ENCODE measurements around the gene COA1. TPM values are rescaled to one million over a fixed set of nuclear protein-coding genes. Genes with fewer than 3 reads are reported as not detected.

The COA1 gene
- total RNA-seq, 1 experiment from 2014 or later, result 87.5 TPM

DNA sequence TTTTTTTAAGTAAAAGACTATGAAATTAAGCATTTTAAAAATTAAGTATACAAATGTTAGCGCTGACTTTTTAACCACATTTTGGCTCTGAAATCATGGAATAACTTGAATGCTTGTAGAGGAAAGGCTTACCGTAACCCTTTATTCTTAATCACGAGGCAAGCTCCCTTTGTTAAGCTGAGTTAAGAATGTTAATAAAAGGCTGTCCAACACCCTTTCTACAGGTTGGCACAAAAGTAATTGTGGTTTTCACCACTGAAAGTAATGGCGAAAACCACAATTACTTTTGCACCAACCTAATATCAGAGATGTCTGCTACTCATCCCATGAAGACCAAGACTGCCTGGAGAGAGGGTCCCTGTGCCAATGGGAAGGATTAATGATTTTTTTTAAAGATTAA is 75.9 kb downstream of the COA1 start:
- DNase-seq (ENCODE audit: low spot score), result peak; percentile 41

DNA sequence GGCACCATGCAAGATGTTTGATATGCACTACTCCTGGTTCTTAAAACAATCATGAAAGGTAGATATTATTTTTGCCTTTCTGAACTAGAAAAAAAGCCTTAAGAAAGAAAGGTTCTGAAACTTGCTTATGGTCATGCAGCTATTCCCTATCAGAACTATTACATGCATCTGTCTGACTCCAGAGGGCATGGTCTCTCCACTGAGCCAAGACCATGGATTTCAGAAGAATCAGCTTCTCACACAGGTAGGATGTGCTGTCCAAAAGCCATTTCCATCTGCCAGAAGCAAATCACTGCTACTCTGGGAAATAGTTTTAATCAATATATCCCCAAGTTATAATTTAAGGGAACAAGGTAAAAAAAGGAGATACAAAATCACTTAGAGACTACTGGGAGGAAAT is 77.0 kb downstream of the COA1 start:
- DNase-seq (ENCODE audit: low spot score), result no peak

DNA sequence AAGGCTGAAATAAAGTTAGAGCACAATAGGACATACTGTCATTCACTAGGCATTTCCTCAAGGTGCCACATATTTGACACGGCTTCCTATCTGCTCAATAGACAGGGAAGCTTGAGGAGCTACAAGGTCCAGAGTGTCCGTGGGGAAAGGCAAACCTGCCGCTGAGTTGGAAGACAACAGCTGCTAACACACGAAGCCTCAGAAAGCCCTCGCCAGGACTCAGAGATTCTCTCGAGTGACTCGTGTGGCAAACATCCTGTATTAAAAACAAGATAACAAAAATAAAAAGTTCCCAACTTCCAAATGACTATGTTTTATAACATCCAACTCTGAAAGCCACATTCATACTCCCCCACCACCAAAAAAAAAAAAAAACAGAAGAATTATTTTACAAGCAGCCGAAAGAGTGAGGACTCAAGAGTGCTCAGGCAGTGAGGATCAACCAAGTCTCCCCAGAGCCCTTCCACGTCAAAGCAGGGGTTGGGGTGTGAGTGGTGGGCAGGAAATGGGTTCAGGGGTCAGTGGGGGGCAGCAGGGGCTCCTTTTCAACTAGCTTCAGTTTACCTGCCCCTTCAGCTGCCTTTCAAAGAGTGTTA is 78.8 kb downstream of the COA1 start:
- DNase-seq (ENCODE audit: low spot score), result peak; percentile 62

DNA sequence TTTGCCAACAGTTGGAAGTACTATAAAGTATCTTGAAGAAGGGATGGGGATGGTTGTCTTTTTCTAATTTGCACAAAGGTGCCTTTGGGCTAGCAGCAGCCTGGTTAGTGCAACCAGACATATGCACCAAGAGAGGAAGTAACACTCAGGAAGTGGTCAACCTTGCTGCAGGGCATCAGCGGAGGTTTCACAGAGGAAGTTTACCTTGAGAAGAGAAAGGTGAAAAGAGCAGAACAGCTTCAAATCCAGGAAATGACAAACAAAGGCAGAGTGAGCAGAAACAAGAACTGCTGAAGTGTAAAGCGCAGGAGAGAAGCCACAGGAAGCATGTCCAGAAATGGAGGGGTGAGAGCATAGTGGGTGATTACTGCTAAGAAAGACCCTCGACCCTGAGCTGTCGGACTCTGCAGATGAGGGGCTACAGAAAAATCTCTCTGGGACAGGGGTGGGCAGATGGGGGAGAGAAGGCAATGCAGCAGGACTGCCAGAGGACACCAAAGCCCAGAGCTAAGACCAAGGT is 79.5 kb downstream of the COA1 start:
- DNase-seq (ENCODE audit: low spot score), result peak; percentile 81

DNA sequence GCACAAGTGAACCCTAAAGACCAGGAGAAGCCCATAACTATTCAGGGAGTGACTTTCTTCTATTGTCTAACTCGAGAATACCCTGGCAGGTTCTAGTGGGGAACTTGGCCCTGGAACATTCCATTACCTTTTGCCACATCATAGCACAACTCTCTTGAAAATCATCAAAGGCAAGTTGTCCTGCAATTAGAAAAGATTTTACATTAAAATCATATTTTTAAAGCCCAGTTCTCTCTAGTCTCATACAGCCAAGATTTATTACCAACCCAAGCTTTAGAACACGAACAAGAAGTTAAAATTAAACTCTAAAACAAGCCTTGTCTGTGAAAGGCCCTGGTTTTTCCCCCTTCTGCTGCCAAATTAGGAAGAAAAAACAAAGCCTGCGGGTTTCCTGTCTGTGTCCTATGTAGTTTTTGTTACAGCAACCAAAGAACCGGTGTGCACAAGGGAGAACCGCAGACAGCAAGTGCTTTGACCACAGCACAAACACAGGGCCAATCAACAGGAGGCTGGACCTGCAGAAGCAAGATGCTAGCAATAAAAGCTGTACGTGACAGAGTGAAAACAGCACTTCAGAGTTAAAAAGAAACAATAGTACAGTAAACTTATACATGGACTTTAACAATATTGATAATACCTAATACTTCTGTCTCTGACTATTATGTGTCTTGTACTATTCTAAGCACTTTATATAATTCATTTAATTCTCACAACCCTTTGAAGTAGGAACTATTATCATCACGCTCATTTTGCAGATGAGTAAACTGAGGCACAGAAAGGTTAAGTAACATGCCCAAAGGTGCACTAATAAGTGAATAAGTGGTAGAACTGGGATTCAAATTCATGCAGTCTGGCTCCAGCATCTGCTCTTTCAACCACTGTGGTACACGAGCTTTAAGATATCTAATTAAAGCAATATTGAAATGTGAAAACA is 80.6 kb downstream of the COA1 start:
- peak; percentile 94 for DNase-seq (ENCODE audit: low spot score)

DNA sequence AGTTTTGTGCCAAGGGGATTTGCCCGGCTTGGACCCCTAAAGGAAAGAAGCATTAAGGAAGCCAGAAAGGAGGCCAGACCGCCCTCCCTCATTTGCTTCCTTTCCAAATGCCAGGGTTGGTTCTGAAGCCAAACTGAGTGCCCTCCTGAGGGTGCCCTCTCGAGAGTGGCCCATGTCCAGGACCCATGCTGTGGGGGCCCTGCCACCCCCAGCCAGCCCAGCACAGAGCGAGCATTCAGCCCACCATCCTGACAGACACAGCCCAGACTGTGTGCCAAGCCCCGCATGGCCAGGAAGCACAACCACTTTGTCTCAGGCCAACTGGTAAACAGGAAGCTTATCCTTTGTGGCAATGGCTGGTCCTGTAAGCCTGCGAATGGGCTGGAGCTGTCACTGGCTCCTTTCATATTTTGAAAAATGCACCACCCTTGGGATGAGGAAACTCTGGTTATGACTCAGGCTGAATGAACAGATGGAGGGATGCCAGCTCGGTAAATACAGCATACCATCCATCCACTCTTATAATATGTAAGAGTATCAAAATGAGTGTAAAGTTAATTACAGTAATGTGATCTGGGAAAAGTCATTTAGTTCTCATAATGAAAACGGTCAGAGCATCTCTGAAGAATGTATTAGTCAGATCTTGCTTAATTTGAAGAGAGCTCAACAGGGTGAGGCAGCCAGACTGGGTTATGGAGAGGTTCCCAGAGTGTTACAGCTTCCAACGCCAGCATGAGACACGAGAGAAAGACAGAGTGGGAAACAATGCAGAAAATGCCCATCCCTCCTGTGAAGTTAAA is 81.5 kb downstream of the COA1 start:
- DNase-seq (ENCODE audit: low spot score), result peak; percentile 99

DNA sequence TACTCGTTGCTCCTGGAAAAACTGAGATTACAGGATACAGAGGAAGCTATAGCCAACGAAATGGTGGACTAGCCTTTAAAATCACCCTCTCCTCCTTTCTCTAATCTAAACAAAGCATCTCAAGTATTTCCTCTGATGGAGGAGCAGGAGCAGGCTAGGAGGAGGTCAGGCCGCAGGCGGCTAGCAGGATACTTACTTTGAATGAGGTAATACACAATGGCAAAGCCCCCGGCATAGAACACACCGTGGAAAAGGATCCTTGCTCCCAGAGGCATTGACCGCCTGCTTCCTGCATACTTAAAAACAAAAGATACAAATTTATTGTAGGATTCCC is 82.0 kb downstream of the COA1 start:
- peak; percentile 85 for DNase-seq (ENCODE audit: low spot score)

DNA sequence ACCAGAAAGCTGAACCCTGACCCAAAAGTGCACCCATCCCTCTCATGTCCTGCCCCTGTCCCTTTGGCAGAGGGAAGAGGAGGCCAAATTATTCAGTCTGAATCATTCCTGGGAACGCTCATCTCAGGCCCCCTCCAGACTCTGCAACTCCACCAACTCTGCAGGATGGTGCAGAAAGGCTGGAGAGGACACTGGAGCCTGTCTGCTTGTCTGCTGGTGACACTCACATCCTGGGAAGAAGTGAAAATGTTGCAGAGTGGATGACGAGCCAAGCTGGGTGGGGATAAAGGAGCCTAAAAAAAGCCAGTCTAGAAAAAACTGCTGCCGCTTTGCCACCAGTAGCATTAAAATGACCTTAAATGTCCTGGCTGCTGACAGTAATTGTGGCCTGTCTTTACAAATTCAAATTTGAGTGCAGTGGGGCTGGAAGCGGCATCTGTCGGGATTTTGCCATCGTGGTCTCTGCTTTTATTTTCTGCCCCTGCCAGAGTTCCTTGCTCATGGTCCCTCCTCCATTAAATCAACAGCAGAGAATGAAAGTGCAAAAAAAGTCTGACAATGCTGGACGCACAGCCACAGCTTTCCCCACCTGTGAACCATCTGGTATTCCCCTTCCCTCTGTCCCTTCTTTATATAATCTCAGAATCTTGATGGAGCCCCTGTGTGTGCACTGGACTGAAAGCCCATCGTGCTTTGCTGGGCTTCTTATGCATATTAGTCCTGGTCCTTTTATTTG is 82.6 kb downstream of the COA1 start:
- peak; percentile 74 for DNase-seq (ENCODE audit: low spot score)

DNA sequence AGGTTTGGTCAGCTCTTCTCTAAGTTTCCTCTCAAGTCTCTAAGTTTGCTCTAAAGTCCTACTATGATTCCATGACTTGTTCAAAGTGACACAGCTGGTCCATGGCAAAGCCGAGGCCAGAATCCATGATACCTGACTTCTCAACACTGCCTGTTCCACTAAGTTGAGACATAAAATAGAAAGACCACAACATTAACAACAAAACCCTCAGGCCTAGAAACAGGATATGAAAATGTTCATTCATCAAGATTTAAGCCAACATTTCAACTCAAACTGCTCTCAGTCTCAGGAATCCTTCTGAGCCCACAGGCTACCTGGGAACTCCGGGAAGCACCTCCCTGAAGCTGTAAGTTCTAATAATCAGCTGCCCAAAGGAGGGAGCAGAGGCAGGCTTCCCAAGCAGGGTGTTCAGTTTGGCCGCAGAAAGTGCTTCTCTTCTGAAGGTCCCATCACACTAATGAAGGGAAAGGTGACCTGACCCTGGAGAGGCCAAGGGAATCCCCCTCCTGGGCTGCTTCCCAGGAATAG is 83.6 kb downstream of the COA1 start:
- peak; percentile 30 for DNase-seq (ENCODE audit: low spot score)

DNA sequence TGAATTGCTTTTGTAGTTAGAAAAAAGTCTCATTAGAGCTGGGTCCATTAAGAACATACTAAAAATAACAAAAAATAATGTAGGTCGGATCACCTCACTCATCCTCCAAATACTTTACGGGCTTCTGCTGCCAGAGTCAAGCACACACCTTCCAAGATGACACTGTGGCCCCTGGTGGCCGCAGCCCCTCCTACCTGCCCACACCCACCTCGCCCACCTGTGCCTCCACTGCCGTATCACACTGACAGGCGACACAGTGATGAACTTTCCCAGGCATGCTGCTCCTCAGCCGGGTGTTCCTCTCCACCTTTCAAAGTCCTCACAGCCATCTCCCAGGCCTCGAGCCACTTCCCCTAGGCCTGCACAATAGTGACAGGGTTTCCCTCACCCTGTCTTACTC is 85.5 kb downstream of the COA1 start:
- no peak for DNase-seq (ENCODE audit: low spot score)

DNA sequence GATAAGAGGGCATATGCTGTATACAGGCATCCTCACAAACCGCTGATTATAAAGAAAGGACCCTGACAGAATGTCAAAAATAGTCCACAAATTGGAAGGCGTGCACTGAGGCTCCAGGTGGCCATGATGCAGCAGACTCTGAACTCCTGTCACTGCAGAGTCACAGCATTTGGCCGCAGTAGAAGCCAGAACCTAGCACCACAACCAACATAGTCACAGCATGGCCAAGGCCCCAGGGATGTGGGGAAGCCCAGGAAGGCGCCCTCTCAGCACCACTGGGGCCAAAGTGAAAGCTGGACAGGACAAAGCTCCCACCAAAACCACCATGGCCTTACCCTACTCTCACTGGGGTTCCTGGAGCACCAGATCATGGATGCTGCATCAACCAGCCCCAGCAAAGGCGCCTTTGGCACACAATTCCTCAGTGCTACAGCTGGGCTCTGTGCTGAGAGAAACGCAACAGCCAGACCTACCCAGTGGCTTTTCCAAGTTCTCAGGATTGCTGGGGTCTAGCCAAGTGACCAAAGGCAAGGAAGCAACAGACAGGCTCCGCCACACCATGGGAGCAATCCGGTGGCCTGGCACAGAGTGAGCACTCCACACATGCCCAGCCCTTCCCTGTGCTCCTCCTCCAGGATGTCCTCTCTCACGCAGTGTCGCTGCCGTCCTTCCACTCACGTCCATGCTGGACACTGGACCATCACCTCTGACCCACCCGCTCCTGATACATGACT is 86.3 kb downstream of the COA1 start:
- no peak for DNase-seq (ENCODE audit: low spot score)

DNA sequence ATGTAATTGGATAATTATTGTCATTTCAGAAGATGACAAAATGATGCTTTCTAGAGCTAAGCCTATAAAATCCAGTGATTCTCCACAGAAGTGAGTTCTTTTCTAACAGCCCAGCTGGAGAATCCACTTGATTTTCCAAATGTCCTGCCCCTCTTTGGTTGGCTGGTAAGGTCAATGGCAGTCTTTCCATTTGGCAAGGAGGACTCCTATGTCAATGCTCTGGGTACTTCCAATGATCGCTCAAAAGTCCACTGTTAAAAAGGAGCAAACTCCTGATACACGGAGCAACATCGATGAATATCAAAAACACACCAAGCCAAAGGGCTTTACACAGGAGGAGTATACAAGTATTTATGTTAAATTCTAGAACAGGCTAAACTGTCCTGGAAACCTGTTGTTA is 88.6 kb downstream of the COA1 start:
- no peak for DNase-seq (ENCODE audit: low spot score)

DNA sequence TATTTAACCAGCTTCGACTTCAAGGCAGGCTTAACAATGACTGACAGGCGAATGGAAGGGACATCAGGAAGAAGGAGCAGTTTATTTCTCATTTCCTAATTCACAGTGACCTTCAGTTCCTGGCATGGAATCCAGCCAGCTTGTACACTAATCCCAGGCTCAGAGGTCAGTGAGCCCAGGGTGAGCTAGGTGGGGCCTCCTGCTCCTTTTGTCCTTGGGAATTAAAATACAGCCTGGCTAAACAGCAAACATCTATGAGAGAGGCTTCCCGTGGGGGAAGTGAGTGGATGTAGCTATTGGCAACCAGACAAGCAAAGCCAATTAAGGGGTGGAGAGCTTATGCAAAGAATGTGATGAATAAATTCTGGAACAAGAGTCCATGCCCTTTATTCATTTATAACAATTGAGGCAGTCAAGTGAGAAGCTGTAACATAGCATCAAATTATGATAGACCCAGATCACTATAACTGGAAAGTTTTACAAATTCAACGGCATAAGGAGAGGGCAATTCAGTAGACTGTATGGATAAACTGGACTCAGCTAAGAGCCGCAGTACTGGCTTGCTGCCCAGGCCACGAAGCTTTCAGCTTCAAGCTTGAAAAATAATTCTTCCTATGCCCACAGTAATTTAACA is 89.3 kb downstream of the COA1 start:
- DNase-seq (ENCODE audit: low spot score), result peak; percentile 70

DNA sequence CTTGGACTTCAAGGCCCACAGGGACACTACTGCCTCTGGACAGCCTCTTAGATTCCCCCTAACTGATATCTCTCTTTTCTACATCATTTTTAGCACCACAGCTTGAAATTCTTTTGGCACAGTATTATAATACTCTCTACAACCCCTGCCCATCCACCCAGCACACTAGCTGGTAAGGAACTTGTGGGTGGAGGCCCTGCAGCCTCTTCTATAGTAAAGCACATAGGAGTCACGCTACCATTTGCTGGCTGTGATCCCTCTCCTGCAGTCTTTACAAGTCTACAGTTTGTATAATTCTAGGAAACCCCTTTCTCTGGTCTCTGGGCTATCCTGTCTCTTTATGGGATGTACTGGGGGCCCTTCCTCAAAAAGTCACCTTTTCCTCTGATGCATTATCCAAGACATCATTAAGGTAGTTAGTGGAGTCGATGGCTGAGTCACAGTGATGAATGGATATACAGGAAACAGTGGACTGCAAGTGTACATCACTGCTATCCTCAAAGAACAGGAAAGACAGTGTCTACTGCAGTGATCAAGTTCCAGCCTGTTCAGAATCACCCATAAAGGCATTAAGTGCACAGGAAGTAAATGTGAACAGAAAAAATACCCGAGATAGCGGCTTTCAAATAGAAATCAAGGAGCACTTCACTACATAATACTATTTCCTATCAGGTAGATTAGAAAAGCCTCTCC is 92.1 kb downstream of the COA1 start:
- DNase-seq (ENCODE audit: low spot score), result peak; percentile 82

DNA sequence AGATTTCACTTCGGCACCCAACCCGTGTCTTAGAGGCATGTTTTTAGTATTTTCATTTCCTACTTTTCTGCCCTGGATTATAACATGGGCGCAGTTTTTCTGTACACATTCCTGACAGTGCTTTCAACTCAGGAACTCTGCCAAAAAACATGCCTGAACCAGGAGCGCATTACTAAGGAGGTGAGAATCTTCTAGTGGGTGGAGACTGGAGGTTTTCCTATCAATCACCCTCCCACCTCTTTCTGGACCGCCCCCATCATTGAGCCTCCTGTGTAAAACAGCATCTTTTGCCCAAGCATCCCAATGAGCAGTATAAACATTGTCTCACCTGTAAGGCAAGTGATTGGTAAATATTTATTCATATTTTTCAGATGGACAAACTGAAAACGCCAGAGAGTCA is 93.2 kb downstream of the COA1 start:
- DNase-seq (ENCODE audit: low spot score), result peak; percentile 84

DNA sequence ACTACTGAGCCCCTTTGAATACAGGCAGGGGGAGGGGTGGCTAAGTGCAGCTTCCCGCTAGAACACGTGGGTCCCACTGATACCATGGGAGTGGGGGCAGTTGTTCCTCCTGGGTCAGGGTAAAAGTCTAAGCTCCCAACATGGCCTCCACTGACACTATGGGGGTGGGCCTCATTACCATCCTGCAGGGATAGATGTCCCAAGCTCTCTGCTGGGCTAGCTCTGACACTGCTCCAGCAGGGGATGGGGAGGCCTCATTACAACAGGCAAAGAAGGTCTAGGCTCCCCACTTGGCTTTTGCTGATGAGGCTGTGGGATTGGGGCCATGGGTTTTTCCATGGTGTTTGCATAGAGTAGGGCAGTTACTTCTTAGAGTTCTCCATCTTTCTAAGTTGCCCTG is 94.9 kb downstream of the COA1 start:
- no peak for DNase-seq (ENCODE audit: low spot score)

DNA sequence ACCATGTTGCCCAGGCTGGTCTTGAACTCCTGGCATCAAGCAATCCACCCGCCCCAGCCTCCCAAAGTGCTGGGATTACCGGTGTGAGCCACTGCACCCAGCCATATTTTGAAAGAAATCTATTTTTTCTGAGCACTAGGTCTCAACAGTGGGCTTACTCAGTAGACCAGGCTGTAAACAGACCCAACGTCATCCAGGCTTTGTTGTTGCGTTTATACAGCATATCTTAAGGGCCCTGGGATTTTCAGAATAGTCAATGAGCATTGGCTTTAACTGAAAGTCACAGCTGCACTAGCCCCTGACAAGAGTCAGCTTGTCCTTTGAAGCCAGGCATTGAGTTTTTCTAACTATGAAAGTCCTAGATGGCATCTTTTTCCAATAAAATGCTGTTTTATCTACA is 96.6 kb downstream of the COA1 start:
- no peak for DNase-seq (ENCODE audit: low spot score)

DNA sequence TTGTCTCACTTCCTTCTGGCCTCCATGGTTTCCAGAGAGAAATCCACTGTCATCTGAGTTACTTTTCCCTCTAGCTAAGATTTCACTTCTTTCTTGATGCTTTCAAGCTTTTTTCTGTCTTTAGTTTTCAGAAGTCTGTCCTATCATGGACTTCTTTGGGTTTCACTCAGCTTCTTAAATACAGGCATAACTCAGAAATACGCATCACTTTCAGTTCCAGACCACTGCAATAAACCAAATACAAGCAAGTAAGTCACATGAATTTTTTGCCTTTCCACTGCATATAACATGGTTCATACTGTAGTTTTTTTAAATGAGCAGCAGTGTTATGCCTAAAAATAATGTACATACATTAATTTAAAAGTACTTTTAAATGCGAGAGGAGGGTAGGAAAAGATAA is 97.8 kb downstream of the COA1 start:
- DNase-seq (ENCODE audit: low spot score), result no peak

DNA sequence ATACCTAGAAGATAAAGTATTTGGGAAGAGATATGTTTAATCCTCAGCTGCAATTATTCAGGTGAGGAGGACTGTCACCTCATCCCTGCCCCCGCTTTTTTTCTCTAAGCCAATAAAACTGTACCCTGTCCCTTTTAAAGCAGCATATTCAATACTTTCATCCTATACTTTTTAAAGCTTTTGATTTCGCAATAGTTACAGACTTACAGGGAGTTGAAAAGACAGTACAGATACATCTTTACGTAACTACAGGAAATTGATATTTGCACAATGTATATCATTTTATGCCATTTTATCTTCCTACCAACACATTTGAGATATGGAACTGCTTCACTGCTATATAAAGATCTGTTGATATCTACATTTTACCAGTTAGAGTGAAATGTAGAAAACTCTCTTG is 98.8 kb downstream of the COA1 start:
- DNase-seq (ENCODE audit: low spot score), result no peak

DNA sequence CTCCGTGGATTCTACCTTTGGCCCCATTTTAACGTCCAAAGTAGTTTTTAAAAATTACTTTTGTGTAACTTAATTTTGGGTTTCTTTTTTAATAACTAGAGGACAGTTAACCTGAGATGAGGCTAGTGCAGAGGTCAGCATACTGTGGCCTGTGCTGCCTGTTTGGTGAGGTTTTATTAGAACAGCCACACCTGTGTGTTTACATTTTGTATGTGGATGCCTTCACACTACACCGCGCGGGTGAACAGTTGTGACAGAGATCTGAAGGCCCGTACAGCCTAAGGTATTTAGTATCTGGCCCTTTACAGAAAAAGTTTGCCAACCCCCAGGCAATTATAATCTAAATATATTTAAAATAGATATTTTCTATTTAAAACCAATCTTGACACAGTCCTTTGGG is 99.5 kb downstream of the COA1 start:
- no peak for DNase-seq (ENCODE audit: low spot score)

Data from A172 (cell line).